ENCODE data around the gene B2M. TPM values are rescaled to one million over a fixed set of nuclear protein-coding genes. Genes with fewer than 3 reads are reported as not detected.

B2M gene
- total and polyA plus RNA-seq, 2 of the 13 experiments (the other 11 are each of a cell fraction or from before 2014, with no cell fraction given), result 784 to 857 TPM

DNA sequence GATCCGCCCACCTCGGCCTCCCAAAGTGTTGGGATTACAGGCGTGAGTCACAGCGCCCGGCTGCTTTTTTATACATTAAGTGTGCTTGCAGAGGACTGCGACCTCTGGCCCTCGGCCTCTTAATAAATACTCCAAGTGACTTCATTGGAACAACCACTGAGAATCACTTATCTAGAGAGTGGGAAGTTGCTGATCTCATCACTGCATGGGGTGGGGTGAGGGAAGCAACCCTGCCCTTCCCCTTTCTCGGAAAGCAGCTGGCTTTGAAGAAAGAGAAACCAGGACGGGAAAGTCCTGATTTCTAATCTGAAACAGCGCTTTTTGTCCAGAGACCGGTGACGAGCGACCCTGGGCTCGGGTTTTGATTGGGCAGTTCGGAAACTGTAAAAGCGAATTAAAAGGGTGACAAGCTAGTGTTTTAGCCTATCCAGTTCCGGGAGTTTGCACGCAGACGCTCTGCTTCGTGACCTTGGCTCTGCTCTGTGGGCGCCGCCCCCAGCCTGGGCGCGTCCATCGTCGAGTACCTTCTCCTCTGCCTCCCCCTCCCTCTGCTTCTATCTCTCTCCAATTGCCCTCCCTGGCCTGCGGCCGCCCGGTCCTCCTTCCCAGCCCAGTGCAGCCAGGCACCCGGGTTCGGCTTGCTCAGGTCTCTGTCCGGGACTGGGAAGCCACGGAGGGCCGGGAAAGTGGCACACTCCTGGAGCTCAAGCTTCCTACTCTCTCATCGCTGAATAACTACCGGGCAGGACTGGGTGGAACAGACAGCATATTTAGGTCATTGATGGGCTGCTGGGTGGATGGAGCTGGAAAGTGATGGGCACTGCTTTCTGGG is 17.5 kb downstream of the B2M start (continued):
- TF ChIP-seq ZSCAN25 (CRISPR knock-in tag; IDR thresholded peaks at IDR 0.05), result peak; percentile 52; the same call in 1 of the 2 replicates
- TF ChIP-seq, protein P1, sequence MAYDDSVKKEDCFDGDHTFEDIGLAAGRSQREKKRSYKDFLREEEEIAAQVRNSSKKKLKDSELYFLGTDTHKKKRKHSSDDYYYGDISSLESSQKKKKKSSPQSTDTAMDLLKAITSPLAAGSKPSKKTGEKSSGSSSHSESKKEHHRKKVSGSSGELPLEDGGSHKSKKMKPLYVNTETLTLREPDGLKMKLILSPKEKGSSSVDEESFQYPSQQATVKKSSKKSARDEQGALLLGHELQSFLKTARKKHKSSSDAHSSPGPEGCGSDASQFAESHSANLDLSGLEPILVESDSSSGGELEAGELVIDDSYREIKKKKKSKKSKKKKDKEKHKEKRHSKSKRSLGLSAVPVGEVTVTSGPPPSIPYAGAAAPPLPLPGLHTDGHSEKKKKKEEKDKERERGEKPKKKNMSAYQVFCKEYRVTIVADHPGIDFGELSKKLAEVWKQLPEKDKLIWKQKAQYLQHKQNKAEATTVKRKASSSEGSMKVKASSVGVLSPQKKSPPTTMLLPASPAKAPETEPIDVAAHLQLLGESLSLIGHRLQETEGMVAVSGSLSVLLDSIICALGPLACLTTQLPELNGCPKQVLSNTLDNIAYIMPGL (CRISPR knock-in tag; IDR thresholded peaks at IDR 0.05; ENCODE audit: borderline replicate concordance in 1 of 2, low read depth in 1 of 2), result peak; percentile 62 to 71; a peak in 3 of 4 replicates
- peak; percentile 52; the same call in 1 of the 2 replicates for TF ChIP-seq TIGD3 (CRISPR knock-in tag; IDR thresholded peaks at IDR 0.05; ENCODE audit: borderline replicate concordance)
- peak; percentile 77 for TF ChIP-seq KMT2A (CRISPR knock-in tag; IDR thresholded peaks at IDR 0.05)
- TF ChIP-seq MEF2D (CRISPR knock-in tag; IDR thresholded peaks at IDR 0.05), result 0 out of 2 replicates have a peak, but pooled peaks have one; percentile 38
- TF ChIP-seq, protein P2, sequence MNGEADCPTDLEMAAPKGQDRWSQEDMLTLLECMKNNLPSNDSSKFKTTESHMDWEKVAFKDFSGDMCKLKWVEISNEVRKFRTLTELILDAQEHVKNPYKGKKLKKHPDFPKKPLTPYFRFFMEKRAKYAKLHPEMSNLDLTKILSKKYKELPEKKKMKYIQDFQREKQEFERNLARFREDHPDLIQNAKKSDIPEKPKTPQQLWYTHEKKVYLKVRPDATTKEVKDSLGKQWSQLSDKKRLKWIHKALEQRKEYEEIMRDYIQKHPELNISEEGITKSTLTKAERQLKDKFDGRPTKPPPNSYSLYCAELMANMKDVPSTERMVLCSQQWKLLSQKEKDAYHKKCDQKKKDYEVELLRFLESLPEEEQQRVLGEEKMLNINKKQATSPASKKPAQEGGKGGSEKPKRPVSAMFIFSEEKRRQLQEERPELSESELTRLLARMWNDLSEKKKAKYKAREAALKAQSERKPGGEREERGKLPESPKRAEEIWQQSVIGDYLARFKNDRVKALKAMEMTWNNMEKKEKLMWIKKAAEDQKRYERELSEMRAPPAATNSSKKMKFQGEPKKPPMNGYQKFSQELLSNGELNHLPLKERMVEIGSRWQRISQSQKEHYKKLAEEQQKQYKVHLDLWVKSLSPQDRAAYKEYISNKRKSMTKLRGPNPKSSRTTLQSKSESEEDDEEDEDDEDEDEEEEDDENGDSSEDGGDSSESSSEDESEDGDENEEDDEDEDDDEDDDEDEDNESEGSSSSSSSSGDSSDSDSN (CRISPR knock-in tag; IDR thresholded peaks at IDR 0.05), result peak; percentile 66
- no peak for TF ChIP-seq SRSF1 (optimal IDR thresholded peaks at IDR 0.05; ENCODE audit: low read depth, low read length)
- TF ChIP-seq SMAD9 (CRISPR knock-in tag; IDR thresholded peaks at IDR 0.05), result no peak
- TF ChIP-seq FOSL1 (CRISPR knock-in tag; IDR thresholded peaks at IDR 0.05; ENCODE audit: borderline replicate concordance), result peak; percentile 52; the same call in 1 of the 2 replicates
- peak; percentile 56; the same call in 1 of the 2 replicates for TF ChIP-seq ELF3 (CRISPR knock-in tag; IDR thresholded peaks at IDR 0.05)
- TF ChIP-seq ZNF335 (CRISPR knock-in tag; IDR thresholded peaks at IDR 0.05), result 0 out of 2 replicates have a peak, but pooled peaks have one; percentile 33
- peak; percentile 62; the same call in 1 of the 2 replicates for TF ChIP-seq PATZ1 (CRISPR knock-in tag; IDR thresholded peaks at IDR 0.05)
- peak; percentile 65; the same call in 1 of the 2 replicates for TF ChIP-seq JUND (CRISPR knock-in tag; IDR thresholded peaks at IDR 0.05)
- TF ChIP-seq, protein P3, sequence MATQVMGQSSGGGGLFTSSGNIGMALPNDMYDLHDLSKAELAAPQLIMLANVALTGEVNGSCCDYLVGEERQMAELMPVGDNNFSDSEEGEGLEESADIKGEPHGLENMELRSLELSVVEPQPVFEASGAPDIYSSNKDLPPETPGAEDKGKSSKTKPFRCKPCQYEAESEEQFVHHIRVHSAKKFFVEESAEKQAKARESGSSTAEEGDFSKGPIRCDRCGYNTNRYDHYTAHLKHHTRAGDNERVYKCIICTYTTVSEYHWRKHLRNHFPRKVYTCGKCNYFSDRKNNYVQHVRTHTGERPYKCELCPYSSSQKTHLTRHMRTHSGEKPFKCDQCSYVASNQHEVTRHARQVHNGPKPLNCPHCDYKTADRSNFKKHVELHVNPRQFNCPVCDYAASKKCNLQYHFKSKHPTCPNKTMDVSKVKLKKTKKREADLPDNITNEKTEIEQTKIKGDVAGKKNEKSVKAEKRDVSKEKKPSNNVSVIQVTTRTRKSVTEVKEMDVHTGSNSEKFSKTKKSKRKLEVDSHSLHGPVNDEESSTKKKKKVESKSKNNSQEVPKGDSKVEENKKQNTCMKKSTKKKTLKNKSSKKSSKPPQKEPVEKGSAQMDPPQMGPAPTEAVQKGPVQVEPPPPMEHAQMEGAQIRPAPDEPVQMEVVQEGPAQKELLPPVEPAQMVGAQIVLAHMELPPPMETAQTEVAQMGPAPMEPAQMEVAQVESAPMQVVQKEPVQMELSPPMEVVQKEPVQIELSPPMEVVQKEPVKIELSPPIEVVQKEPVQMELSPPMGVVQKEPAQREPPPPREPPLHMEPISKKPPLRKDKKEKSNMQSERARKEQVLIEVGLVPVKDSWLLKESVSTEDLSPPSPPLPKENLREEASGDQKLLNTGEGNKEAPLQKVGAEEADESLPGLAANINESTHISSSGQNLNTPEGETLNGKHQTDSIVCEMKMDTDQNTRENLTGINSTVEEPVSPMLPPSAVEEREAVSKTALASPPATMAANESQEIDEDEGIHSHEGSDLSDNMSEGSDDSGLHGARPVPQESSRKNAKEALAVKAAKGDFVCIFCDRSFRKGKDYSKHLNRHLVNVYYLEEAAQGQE (IDR thresholded peaks at IDR 0.05; ENCODE audit: borderline replicate concordance in 1 of 2, low read depth in 1 of 2, low read length in 2 of 2), result no peak
